UCSD-AML1 (cell line): ENCODE results near the gene PDE6D.
"Not testable (repeated sequence)": the region's sequence is repeated elsewhere in the genome, so short reads cannot be mapped to it uniquely, and the experiment has no call there.

Source experiments
- DNase-seq: peaks from one replicate; lab custom pipeline; 2025; ENCODE audit not compliant: unreplicated experiment; lab: John Stamatoyannopoulos, UW

The PDE6D gene

DNA sequence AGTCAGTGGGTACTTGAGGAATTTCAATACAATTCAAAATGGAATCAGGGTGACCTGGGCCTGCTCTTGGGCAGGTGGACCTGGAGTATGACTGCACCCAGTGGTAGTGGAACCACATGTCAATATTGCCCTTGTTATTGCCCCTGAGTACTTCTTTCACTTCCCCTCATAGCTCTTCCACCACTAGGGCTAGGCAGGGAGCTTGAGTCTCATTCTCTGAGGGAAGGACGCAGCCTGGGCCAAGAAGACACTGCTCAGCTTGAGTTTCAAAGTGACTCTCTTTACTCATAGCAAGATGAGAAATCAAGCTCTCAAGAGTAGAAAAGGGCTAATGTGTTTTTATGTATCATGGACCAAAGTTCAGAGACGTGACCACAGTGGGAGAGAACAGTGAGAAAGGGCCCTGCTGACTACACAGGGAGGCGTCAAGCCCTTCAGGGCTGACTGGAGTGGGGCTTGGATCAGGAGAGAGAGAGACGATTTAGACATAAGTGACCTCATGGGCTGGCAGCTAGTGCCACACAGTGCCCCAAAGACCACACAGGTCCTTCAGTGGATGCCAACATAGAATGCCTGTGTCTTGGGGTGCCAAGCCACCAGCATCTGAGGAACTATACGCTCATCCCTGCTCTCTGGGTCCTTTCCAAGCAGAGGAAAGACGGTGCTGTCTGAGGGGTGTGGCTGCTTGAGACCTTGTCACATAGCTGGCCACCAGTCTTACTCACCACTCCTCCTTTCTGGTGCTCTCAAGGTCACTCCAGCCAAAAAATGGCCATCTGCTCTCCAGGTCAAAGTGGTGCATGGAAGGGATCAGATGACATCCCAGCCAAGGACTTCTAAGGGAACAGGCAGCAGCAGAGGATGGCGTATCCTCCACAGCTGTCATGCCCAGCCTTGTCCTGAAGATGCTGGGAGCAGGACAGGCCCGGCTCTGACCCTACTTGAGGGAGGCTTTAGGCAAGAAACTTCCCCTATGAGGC, 59.8 kb downstream of the PDE6D start:
- no peak for DNase-seq

DNA sequence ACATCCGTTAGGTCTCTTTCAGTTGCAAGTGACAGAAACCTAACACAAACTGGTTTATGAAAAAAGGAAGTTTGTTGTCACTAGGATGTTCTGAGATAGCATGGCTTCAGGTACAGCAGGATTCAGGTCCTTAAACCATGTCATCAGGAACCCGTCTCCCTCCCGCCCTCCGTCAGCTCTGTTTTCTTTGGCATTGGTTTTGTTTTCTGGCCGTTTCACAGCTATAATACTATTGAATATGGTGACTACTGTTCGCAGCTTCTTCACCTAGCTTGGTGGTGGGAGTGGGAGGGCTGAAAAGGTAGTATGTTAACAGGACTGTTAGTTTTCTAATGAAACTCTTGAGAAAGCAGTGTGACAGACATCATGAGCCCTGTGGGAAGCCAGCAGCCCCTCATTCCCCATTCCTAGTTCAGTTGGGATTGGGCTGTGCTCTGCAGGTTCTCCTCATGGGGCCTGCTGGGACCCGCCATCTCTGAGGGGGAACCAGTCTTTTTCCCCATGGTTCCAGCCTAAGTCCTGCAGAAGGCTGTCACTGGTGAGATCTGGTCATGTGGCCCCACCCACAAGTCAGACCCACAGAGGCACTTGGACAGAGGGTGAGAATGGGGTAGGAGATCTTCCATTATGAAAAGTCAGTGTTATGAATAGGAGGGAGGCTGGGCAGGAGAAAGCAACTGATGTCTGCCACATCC, 60.6 kb downstream of the PDE6D start:
- DNase-seq, result no peak

DNA sequence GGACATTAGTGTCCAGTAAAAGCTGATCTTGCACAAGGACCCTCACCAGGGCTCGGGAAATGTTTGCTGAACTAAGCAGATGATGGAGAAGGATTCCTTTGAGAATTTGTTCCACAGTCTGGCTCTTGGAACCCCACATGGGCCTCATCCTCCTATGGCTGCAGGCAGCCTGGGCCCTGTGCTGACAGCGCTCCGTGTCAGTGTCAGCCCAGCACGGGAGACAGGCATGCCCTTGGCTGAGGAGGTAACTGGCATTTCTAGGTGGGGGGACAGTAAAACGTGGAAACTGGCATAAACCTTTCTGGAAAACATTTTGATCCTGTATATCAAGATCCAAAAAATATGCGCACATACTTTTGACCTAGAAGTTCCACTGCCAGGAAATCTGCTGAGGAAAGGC, 62.3 kb downstream of the PDE6D start:
- DNase-seq, result no peak

DNA sequence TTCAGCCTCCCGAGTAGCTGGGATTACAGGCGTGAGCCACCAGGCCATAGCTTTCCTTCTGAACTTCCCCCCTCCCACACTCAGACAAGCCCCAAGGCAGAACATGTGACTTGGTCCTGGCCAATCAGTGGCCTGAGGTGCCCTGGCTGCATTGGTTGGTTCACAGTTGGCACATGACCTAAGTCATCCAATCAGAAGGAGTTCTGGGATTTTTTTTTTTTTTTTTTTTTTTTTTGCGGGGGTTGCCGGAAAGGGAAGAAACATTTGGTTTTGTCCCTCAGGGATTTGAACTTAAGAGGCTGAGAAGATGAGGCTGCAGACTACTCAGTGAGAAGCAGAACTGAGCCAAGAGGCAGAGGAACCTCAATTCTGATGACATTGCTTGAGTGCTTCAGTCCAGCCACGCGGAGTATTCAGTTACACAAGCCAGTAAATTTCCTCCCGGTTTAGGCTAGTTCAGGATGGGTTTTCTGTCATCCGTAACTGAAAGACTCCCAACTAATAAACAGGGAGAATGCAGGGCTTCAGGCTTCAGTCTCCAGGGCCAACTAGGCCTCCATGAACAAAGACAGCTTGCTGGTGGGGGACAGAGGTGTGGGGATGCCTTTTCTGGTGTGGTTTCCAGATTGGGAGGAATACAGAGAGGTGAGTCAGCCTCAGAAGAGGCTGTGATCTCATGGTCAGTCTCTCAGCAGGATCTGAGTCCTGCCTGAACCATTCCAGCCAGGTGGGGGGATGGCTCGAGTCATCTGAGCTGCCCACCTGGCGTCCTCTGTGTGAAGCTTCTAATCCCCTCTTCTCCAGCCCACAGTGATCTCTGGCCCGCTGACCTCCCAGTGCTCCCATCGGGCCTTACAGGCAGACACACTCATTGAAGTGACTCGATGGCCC, 63.6 kb downstream of the PDE6D start:
- DNase-seq, result no peak

DNA sequence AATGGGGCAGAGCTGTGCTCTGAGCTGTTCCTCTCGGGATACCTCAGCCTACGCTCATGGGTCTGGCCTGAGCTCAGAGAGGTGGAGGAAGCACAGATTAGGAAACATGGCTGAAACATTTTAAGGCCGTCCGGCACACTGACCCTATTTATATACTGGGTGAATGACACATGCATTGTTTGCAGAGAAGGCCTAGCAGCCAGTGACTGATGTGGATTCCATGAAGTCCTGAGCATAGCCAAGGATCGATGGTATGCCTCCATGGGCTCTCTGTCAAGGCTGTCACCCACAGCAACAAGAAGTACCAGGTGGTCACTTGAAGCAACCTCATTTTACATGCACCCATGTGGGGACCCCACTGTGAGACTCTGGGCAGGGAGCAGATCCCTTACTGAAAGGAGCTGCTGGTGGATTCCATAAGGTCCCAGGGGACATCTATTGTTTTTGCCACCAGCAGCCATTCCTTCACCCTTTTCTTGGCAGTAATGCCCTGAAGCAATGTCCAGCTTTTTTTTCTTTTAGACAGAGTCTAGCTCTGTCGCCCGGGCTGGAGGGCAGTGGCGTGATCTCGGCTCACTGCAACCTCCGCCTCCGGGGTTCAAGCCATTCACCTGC, 64.3 kb downstream of the PDE6D start:
- no peak for DNase-seq

DNA sequence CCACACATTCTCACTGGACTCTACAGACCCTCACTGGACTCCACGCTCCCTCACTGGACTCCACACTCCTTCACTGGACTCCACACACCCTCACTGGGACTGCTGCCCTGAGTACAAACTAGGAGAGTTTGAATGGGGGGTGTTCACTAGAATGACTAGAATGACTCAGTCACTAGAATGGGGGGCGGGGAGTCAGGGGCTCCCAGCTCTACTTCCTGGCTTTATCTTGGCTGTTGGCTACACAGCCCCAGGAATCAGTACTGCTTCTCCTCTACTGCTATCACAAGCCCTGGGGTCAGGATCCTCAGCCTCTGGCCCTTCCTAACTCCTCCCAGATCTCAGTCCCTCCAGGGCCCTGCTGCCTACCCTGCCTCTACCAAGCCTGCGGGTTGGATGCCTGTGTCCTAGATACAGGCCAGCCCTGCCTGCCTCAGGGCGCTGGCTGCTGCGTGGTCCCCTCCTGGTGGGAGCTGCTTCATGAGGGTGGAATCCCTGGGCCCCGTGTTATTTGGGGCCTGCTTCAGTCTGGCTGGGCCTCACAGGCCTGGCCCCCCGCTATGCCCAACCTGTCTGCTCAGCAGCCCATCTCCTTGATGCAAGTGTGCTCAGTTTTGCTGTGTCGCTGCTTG, 65.0 kb downstream of the PDE6D start:
- DNase-seq, result no peak

DNA sequence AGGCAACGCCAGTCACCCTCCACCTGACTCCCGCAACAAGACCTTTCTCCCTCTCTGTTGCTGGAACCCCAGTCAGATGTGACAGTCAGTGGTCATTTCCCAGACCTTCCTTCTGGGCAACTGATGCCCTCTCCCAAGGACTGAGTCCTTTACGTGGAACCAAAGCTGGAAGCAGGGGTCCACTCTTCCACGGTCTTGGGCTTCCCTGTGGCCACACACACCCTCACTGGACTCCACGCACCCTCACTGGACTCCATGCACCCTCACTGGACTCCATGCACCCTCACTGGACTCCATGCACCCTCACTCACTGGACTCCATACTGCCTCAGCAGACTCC, 65.6 kb downstream of the PDE6D start:
- DNase-seq, result no peak

DNA sequence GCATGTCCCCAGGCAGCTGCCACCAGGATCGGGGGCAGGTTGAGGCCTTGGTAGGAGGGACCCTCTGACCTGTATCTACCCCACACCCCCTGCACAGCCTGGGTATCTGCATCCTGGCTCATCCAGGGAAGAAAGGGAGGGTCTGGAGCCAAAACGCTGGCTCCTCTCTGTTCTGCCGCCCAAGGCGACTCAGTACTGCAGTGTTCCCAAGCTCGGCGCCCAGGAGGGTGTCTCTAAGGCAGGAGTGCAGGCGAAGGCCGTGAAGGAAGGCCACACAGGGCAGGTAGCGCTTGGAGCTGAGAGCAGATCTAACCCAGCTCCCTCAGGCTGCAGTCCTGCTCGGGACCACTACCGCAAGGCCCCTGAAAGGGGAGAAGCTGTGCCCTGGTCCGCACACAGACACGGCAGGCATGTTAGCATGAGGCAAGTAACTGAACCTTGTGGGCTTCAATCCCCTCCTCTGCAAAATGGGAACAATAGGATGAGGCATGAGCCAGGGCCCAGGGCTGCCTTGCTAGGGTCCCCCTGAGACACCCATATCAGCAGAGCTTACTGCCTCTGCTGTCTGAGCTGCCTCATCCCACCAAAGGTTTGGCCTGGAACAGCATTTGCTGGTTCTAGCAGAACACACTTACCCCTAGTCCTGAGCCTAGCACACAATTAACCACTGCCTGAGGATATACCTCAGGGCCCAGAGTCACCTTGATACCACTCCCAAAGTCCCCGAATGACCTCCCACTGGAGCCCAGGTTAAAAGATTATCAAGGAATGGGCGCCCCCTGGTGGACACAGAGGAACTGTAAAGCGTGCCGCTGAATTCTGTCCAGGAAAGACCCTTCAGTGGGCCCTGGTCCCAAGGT, 66.2 kb downstream of the PDE6D start:
- DNase-seq, result peak; percentile 75

DNA sequence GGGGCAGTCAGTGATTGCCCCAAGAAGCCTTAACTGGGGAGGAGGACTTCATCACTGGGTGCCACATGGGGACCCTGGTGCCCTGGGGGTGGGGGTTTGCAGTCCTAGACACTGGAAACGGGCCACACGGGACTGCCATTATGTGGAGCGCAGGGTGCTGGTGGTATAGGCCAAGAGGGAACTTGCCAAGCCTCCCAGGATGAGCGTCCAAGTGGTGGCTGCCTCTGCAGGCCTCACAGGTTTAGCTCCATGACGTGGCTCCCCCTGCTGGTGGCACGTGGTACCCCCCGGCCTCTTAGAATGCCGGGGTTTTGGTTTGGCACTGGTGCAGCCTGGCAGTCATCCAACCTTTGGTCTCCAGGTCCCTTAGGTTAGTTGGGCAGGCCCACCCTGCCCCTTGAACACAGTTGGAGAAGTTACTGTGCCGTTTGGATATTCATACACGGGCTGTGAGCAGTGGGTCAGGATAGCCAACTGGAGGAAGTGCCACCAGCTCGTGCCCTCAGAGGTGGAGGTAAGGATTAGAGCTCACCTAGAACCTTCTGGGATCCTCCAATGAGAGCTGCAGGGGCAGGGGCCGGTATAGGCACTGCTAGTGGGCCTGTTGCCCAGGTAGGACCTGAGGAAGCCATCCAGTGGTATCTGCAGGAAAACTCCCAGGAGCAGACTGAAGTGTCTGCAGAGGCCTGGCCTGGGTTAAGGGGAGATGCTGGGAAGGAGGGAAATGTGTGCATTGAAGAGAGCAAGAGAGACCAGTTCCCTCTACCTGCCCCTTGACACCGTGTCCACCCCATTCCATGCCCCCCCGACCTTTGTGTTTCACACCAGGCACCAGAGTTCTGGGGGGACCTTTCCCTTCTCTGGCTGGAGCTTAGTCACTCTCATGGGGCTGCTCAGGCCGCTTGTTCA, 67.1 kb downstream of the PDE6D start:
- DNase-seq, result peak; percentile 90

DNA sequence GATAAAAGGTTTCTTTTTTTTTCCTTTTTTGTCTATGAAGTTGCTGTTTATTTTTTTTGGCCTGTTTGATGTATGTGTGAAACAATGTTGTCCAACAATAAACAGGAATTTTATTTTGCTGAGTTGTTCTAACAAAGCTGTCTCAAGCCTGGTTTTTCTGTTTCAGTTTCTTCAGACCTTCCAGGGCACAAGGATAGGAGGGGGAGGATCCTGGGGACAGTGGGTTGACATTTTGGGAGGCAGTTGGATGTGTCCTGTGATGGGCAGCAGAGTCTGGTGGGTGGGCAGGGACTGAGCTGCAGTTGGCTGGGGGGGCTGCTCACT, 67.7 kb downstream of the PDE6D start:
- not testable (repeated sequence) for DNase-seq

DNA sequence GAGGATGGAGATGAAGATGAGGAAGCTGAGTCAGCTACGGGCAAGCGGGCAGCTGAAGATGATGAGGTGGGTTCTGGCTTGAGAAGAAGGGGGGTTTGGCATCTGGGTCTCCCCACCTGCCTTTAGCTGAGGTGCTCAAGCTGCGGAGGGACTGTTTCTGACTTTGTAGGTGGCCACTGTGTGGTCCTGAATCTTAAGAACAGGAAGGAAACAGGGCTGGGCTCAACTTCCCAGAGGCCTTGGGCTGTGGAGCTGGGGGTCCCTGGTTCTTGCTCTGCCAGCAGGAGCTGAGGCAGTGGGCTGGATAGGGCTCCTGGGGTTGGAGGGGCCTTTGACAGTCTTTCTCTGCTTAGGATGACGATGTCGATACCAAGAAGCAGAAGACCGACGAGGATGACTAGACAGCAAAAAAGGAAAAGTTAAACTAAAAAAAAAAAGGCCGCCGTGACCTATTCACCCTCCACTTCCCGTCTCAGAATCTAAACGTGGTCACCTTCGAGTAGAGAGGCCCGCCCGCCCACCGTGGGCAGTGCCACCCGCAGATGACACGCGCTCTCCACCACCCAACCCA, 68.5 kb downstream of the PDE6D start:
- DNase-seq, result not testable (repeated sequence)

DNA sequence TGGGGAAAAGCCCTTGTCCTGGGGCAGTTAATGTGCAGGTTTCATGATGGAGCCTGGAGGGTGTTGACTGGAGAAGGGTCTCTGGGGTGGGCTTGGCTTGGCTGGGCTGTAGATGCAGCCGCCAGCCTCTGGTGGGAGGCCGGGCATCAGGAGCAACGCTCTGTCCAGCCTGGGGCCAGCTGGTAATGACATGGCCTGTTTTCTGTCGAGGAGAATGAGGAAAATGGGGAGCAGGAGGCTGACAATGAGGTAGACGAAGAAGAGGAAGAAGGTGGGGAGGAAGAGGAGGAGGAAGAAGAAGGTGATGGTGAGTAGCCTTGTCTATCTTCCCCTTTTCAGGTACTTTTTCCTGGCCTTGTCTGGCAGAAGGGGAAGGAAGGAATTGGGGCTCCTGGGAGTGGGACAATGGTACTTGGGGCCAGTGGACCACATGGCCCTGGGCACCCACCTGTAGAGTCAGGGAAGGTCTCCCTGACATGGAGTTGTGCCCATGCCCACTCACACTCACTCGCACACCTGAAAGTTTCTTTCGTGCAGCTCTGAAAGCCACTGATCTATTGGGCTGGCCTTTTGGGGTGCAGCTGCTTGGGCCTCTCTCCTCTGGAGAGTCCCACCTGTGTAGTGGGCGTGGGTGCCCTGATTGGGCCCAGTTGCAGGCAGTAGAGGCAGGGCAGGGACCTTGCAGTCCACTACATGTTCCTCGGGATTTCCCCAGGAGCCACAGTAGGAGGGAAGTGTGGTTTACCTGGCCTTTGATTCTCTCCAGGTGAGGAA, 69.2 kb downstream of the PDE6D start:
- no peak for DNase-seq

DNA sequence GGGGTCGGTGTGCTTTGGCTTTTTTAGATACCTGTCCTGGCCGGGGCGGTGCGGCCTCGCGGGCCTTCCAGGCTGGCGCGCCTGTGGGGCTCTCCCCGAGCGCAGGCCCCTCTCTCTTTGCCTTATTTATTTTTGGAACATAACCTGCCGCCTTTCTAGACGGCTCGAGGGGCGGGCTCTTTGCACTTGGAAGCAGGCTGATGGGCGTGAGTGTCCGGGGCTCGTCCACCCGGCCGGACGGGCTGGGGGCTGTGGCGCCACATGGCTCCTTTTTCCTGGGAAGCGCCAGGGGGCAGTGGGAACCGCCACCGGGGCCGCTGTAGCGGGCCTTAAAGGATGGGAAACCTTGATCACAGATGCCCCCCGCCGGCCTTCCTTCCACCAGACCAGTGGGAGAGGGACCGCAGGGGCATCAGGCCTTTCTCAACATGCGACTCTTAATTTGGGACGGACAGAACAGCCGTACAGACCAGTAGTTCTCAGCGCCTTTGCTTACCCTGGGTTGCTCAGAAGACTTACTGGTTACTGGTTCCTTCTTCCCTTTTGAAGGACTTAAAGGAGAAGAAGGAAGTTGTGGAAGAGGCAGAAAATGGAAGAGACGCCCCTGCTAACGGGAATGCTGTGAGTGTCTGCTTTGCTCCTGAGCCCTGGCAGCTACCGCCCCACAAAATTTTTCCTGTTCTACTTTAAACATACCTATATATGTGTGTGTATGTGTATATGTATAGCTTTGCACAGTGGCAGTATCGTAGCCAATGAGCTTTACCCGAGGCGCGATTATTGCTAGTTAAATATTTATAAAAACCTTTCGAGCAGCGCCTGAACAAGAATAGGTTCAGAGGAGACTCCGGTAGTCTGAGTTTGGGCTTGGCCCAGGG, 70.0 kb downstream of the PDE6D start:
- peak; percentile 37 for DNase-seq

DNA sequence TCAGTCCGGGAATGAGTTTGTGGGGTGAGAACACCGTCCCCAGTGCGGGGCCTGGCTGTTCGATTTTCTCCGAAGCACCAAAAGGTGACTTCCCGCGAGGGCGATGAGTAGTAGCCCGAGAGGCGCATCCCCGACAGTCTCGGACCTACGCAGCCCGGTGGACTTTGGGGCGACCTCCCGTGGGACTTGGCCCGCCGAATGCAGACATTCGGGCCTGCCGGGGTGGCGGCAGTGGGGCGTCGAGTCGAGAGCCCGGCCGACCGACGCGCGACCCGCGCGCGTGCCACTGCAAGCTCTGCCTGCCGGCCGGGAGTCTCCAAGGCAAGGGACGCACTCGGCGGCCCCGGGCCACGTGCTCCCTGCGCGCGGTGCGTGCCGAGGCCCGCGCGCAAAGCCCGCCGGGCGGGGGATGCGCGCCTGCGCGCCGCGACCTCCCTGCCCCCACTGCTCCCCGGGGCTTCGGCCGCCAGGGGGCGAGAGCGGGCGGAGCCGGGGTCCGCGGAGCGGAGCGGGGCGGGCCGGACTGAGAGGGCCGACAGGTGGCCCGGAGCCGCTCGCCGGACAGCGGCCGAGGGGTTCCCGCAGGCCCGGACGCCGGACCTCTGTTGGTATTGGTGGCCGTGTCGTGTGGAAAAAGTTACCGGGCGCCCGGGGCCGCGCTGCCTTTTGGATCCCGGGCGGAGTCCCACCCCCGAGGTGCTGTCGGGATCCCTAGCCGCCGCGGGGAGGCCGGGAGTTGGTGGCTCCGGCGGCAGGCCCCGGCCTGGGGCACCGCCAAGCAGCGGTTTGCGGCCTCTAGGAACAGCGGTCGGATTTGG, 70.9 kb downstream of the PDE6D start:
- peak; percentile 89 for DNase-seq

DNA sequence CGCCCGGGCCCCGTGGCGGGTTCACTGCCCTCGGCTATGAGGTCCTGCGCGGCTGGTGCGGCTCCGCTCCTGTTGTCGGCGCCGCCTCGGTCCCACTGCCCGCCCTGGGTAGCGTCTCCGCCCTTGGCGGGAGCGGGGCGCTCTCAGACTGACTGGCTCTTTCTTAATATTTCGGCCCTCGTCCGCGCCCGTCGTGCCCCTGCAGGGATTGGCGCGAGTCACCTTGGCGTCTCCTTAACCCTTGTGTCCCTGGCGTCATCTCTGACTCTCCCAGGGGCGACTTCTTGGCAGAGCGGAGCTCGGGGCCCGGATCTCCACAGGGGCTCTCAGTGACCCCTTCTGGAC, 71.5 kb downstream of the PDE6D start:
- DNase-seq, result no peak
